A375 (cell line): ENCODE results near the gene ABHD16B. TPM values are rescaled to one million over a fixed set of nuclear protein-coding genes. Genes with fewer than 3 reads are reported as not detected.

Experiments
- small RNA-seq: library from RNA; depleted of rRNA; stranded (forward); fragments of <200 nt; gene quantifications from one replicate; pipeline ENCODE3, GENCODE V24; 2014
- total RNA-seq: library from RNA; depleted of rRNA; stranded (reverse); fragments of >200 nt; shearing (Covaris generic); gene quantifications from 2 replicates; pipeline ENCODE4 v1.2.3, GENCODE V29; 2014; rRNA removed

The ABHD16B gene
- not detected in 2 replicates for total RNA-seq

GRCh38 chr20:63861365-63861934, at the start of gene ABHD16B:
Gene ABHD16B (plus strand): TSS chr20:63861498. CDS start chr20:63861541, 43 bp downstream.

GRCh38 chr20:63830841-63831588, 30.3 kb upstream of the ABHD16B start, which contains the start of gene ZBTB46:
Gene ZBTB46 (minus strand): TSS chr20:63831264. CDS start chr20:63790757, 40,507 bp downstream.

GRCh38 chr20:63864978-63865640, 3.8 kb downstream of the ABHD16B start, which contains the start of gene TPD52L2:
Gene TPD52L2 (plus strand): TSS chr20:63865270. CDS start chr20:63865366, 96 bp downstream.

GRCh38 chr20:63894358-63895201, 33.3 kb downstream of the ABHD16B start, which contains the start of gene DNAJC5:
Gene DNAJC5 (plus strand): TSS chr20:63895126. CDS start chr20:63928346, 33,220 bp downstream.

Small RNAs within 50 kb of the gene (small RNA-seq; reads per million reads assigned to genes)
- gene RNU1-134P, result not detected

Other genes starting within 250 kb of the ABHD16B start
- gene GMEB2, start 234.4 kb upstream of the ABHD16B start, total RNA-seq, result 18.1 and 19.4 TPM in 2 replicates
- gene STMN3, start 208.1 kb upstream of the ABHD16B start, total RNA-seq, result 7.2 and 10.3 TPM in 2 replicates
- gene RTEL1, start 203.2 kb upstream of the ABHD16B start, total RNA-seq, result 19.5 and 24.3 TPM in 2 replicates
- gene TNFRSF6B, start 164.8 kb upstream of the ABHD16B start, total RNA-seq, result 2.7 and 7.2 TPM in 2 replicates
- gene ARFRP1, start 153.5 kb upstream of the ABHD16B start, total RNA-seq, result 46.7 and 50.6 TPM in 2 replicates
- 38.3 and 52.1 TPM in 2 replicates for gene ZGPAT, start 153.5 kb upstream of the ABHD16B start, total RNA-seq
- gene LIME1, start 124.8 kb upstream of the ABHD16B start, total RNA-seq, result 9.4 and 12.6 TPM in 2 replicates
- 38.4 and 48.2 TPM in 2 replicates for gene SLC2A4RG, start 121.7 kb upstream of the ABHD16B start, total RNA-seq
- gene ZBTB46, start 30.2 kb upstream of the ABHD16B start, total RNA-seq, result 1.4 and 1.9 TPM in 2 replicates
- 92.3 and 97.2 TPM in 2 replicates for gene TPD52L2, start 3.8 kb downstream of the ABHD16B start, total RNA-seq
- gene DNAJC5, start 33.6 kb downstream of the ABHD16B start, total RNA-seq, result 38.0 and 38.7 TPM in 2 replicates
- gene UCKL1, start 94.9 kb downstream of the ABHD16B start, total RNA-seq, result 36.6 and 41.2 TPM in 2 replicates
- gene ZNF512B, start 108.4 kb downstream of the ABHD16B start, total RNA-seq, result 20.1 and 22.8 TPM in 2 replicates
- 1.7 and 1.9 TPM in 2 replicates for gene SAMD10, start 118.1 kb downstream of the ABHD16B start, total RNA-seq
- gene PRPF6, start 119.6 kb downstream of the ABHD16B start, total RNA-seq, result 99.3 and 101 TPM in 2 replicates
- 1.8 and 2.1 TPM in 2 replicates for gene C20orf204, start 174.7 kb downstream of the ABHD16B start, total RNA-seq
- gene SOX18, start 188.1 kb downstream of the ABHD16B start, total RNA-seq, result 0.72 and 1.2 TPM in 2 replicates
- 47.0 and 53.8 TPM in 2 replicates for gene TCEA2, start 201.7 kb downstream of the ABHD16B start, total RNA-seq
- 28.6 and 30.1 TPM in 2 replicates for gene RGS19, start 218.0 kb downstream of the ABHD16B start, total RNA-seq
- 0.34 and 0.41 TPM in 2 replicates for gene OPRL1, start 218.6 kb downstream of the ABHD16B start, total RNA-seq
- 0.94 and 0.98 TPM in 2 replicates for gene LKAAEAR1, start 222.9 kb downstream of the ABHD16B start, total RNA-seq
- gene NPBWR2, start 246.1 kb downstream of the ABHD16B start, total RNA-seq, result not detected in 2 replicates